ENCODE data around the gene MUC13.

Gene MUC13

GRCh38 chr3:124895756-124896155 lies 38.8 kb downstream of the MUC13 start:
- no peak for DNase-seq

GRCh38 chr3:124893526-124893925 lies 41.0 kb downstream of the MUC13 start:
- DNase-seq = no peak

- no peak for DNase-seq
Measured at GRCh38 chr3:124890573-124891190, 43.9 kb downstream of the MUC13 start.

- no peak for DNase-seq
Measured at GRCh38 chr3:124888482-124889441, 45.8 kb downstream of the MUC13 start.

GRCh38 chr3:124887932-124888298 lies 46.6 kb downstream of the MUC13 start:
- no peak for DNase-seq

GRCh38 chr3:124887177-124887931 lies 47.2 kb downstream of the MUC13 start, which contains the start of gene ITGB5:
TSS of gene ITGB5 (minus strand) at chr3:124887365. CDS start at chr3:124887000, 365 bp downstream.
- no peak for DNase-seq

GRCh38 chr3:124886168-124887056 lies 48.1 kb downstream of the MUC13 start:
- no peak for DNase-seq

GRCh38 chr3:124885466-124886167 lies 48.9 kb downstream of the MUC13 start:
- DNase-seq = no peak

GRCh38 chr3:124884474-124885101 lies 50.0 kb downstream of the MUC13 start:
- DNase-seq = no peak

GRCh38 chr3:124883766-124884473 lies 50.6 kb downstream of the MUC13 start:
- DNase-seq = no peak

- no peak for DNase-seq
Measured at GRCh38 chr3:124882816-124883747, 51.5 kb downstream of the MUC13 start.

- DNase-seq = no peak
Measured at GRCh38 chr3:124881976-124882697, 52.4 kb downstream of the MUC13 start.

- DNase-seq = no peak
Measured at GRCh38 chr3:124879337-124879680, 55.2 kb downstream of the MUC13 start.

- DNase-seq = no peak
Measured at GRCh38 chr3:124878561-124879336, 55.8 kb downstream of the MUC13 start.

GRCh38 chr3:124877674-124878073 lies 56.9 kb downstream of the MUC13 start:
- DNase-seq = no peak

- DNase-seq = no peak
Measured at GRCh38 chr3:124876401-124876878, 58.1 kb downstream of the MUC13 start.

- no peak for DNase-seq
Measured at GRCh38 chr3:124873226-124873625, 61.3 kb downstream of the MUC13 start.

GRCh38 chr3:124867511-124867910 lies 67.0 kb downstream of the MUC13 start:
- no peak for DNase-seq
